Activated naive CD8-positive, alpha-beta T cell treated with anti-CD3 and anti-CD28 coated beads, Interleukin-2, amount 10 ng/mL, durations not matched to agents 7 days and 5 days (primary cell): ENCODE results near the gene NSD2. TPM values are rescaled to one million over a fixed set of nuclear protein-coding genes. Genes with fewer than 3 reads are reported as not detected.
"Not testable (repeated sequence)": the region's sequence is repeated elsewhere in the genome, so short reads cannot be mapped to it uniquely, and the experiment has no call there.

ENCODE experiments used
- ATAC-seq: fragments of 150-1000 bp; cut with Tn5 transposase; one replicate; pipeline ENCODE4 v1.10.0; 2021; ENCODE audit warnings: low read depth, moderate library complexity
- POLR2A ChIA-PET: fragments of 350-600 bp; sonication (Branson Sonifier 250); formaldehyde crosslinking; loops from one replicate; lab custom pipeline; 2021; ENCODE audit warnings: antibody characterized with exemption; lab: Charles Lee
- DNase-seq: peaks from one replicate; pipeline ENCODE4 v3.0.0; 2021
- H3K27ac Mint-ChIP-seq: one replicate; pipeline ENCODE4 v1.8.0; 2022; ENCODE audit warnings: mild to moderate bottlenecking, mixed read lengths
- H3K27me3 Mint-ChIP-seq: one replicate; pipeline ENCODE4 v1.8.0; 2022; ENCODE audit warnings: mild to moderate bottlenecking, moderate library complexity, mixed read lengths
- H3K36me3 Mint-ChIP-seq: one replicate; pipeline ENCODE4 v1.8.0; 2021; ENCODE audit warnings: mild to moderate bottlenecking, mixed read lengths
- H3K4me1 Mint-ChIP-seq: one replicate; pipeline ENCODE4 v1.8.0; 2021; ENCODE audit warnings: mixed read lengths
- H3K4me3 Mint-ChIP-seq: one replicate; pipeline ENCODE4 v1.8.0; 2022; ENCODE audit warnings: mild to moderate bottlenecking, moderate library complexity, mixed read lengths
- H3K9me3 Mint-ChIP-seq: one replicate; pipeline ENCODE4 v1.8.0; 2021; ENCODE audit warnings: mixed read lengths
- total RNA-seq, 2 experiments: library from RNA; stranded (reverse); gene quantifications; one replicate each; pipeline ENCODE4 v1.2.3, GENCODE V29; 2021

NSD2 gene
- total RNA-seq, 2 experiments from 2014 or later = 218 to 231 TPM

GRCh38 chr4:1986578-1987210 is 115.5 kb downstream of the NSD2 start:
- POLR2A ChIA-PET = no interaction called here

GRCh38 chr4:1987296-1987695 is 116.1 kb downstream of the NSD2 start:
- DNase-seq = no peak
- no peaks in the 10 kb centered on the region for H3K9me3 Mint-ChIP-seq
- no peaks in the 10 kb centered on the region for H3K4me1 Mint-ChIP-seq
- H3K27me3 Mint-ChIP-seq = no peaks in the 10 kb centered on the region
- H3K36me3 Mint-ChIP-seq = peaks cover 3% of the 10 kb centered on the region
- no peak for ATAC-seq
- H3K4me3 Mint-ChIP-seq = no peak overlapping the region
- no peak overlapping the region for H3K27ac Mint-ChIP-seq
- POLR2A ChIA-PET = no interaction called here

More at GRCh38 chr4:1986578-1987210, 115.5 kb downstream of the NSD2 start:
- DNase-seq (no peak), ATAC-seq (no peak)
- Mint-ChIP-seq H3K4me3 (no peak overlapping the region), H3K4me1 (no peaks in the 10 kb centered on the region), H3K27ac (no peak overlapping the region), H3K27me3 (no peaks in the 10 kb centered on the region), H3K36me3 (peaks cover 4% of the 10 kb centered on the region), H3K9me3 (no peaks in the 10 kb centered on the region)

GRCh38 chr4:1987721-1988326 is 116.6 kb downstream of the NSD2 start:
- no peaks in the 10 kb centered on the region for H3K36me3 Mint-ChIP-seq

GRCh38 chr4:1988327-1988724 is 117.1 kb downstream of the NSD2 start:
- H3K27ac Mint-ChIP-seq = no peak overlapping the region
- no peak overlapping the region for H3K4me3 Mint-ChIP-seq
- ATAC-seq = no peak

More at GRCh38 chr4:1987721-1988326, 116.6 kb downstream of the NSD2 start:
- DNase-seq (no peak), ATAC-seq (no peak)
- no peaks in the 10 kb centered on the region for H3K27me3 Mint-ChIP-seq
- POLR2A ChIA-PET = no interaction called here
- H3K4me3 Mint-ChIP-seq = no peak overlapping the region
- H3K27ac Mint-ChIP-seq = no peak overlapping the region
- no peaks in the 10 kb centered on the region for H3K4me1 Mint-ChIP-seq
- no peaks in the 10 kb centered on the region for H3K9me3 Mint-ChIP-seq

DNA sequence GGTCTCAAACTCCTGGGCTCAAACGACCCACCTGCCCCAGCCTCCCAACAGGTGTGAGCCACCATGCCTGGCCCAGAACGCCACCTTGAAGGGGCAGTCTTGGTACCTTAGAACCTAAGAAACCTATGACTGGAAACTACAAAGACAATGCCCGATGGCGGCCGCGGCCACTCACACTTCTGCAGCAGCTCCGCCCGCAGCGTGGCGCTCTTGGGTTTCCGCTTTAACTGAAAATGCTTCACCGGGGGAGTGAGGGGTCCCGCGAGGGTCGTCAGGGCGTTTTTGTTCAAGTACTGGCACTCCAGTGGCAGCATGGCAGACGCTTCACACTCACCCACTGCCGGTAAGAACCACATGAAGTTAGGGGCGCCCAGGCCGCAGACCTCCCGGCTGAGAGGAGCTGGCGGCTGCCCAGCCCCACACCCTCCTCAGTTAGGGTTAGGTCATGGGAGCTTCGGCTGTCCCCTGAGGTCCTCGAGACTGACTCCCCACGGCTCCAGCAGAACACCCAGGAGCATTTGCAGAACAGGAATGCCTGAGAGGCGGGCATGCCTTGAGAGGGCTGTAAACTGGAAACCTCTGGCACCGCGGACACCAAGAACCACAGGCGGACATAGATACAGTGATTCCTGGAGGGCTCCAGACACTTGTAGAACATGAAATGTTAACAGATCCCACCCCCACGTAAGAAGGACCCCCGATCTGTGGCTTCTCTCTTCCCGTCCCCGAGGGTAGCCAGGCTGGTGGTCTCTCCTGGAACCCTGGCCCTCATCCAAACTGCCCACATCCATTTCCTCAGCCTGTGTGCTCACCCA is 118.5 kb downstream of the NSD2 start:
- POLR2A ChIA-PET = no interaction called here
- H3K27me3 Mint-ChIP-seq = no peaks in the 10 kb centered on the region
- no peaks in the 10 kb centered on the region for H3K4me1 Mint-ChIP-seq
- no peak overlapping the region for H3K27ac Mint-ChIP-seq
- no peak for DNase-seq
- H3K36me3 Mint-ChIP-seq = no peaks in the 10 kb centered on the region
- H3K4me3 Mint-ChIP-seq = no peak overlapping the region
- ATAC-seq = no peak
- no peaks in the 10 kb centered on the region for H3K9me3 Mint-ChIP-seq

More at GRCh38 chr4:1988327-1988724, 117.1 kb downstream of the NSD2 start:
- Mint-ChIP-seq H3K36me3 (no peaks in the 10 kb centered on the region), H3K27me3 (no peaks in the 10 kb centered on the region), H3K4me1 (no peaks in the 10 kb centered on the region), H3K9me3 (no peaks in the 10 kb centered on the region)
- no peak for DNase-seq
- POLR2A ChIA-PET = no interaction called here

- POLR2A ChIA-PET = no interaction called here
- ATAC-seq = no peak
- H3K27me3 Mint-ChIP-seq = no peaks in the 10 kb centered on the region
- no peak overlapping the region for H3K27ac Mint-ChIP-seq
- no peaks in the 10 kb centered on the region for H3K4me1 Mint-ChIP-seq
- DNase-seq = no peak
- H3K36me3 Mint-ChIP-seq = peaks cover 2% of the 10 kb centered on the region
- H3K9me3 Mint-ChIP-seq = no peaks in the 10 kb centered on the region
- H3K4me3 Mint-ChIP-seq = no peak overlapping the region
Observed at GRCh38 chr4:1990348-1990645, 119.1 kb downstream of the NSD2 start.

DNA sequence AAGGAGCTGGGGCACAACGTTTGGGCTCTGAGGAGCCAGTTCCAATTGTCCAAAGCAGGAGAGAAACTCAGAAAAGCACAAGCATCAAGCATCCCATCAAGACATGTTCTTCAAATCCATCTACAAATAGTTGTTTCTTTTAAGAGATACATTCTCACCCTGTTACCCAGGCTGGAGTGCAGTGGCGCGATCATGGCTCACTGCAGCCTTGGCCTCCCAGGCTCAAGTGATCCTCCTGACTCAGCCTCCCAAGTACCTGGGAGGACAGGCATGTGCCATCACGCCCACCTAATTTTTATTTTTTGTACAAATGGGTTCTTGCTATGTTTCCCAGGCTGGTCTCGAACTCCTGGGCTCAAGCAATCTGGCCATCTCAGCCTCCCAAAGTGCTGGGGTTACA is 119.5 kb downstream of the NSD2 start:
- H3K4me1 Mint-ChIP-seq = no peaks in the 10 kb centered on the region
- POLR2A ChIA-PET = no interaction called here
- H3K27me3 Mint-ChIP-seq = no peaks in the 10 kb centered on the region
- DNase-seq (no peak), ATAC-seq (no peak)
- no peaks in the 10 kb centered on the region for H3K9me3 Mint-ChIP-seq
- no peak overlapping the region for H3K27ac Mint-ChIP-seq
- peaks cover 4% of the 10 kb centered on the region for H3K36me3 Mint-ChIP-seq
- no peak overlapping the region for H3K4me3 Mint-ChIP-seq

DNA sequence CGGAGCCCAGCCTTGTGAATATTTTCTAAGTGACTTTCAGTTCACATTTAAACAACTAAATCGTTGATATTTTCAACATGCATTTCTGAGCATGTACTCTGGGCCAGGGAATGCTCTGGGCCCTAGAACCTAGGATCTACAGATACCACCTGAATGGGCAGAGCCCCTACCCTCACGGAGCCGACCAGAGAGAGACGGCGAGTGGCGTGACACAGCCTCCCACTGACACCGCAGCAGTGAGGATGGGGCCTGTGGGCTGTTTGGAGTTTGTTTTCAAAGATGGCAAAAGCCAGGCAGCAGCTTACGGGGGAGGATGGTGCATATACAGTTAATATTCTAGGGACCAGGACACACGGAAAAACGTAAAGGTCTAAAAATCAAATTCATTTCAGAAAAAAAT is 119.9 kb downstream of the NSD2 start:
- Mint-ChIP-seq H3K9me3 (peaks cover 3% of the 10 kb centered on the region), H3K27me3 (no peaks in the 10 kb centered on the region), H3K36me3 (peaks cover 8% of the 10 kb centered on the region), H3K4me3 (no peak overlapping the region), H3K4me1 (no peaks in the 10 kb centered on the region), H3K27ac (no peak overlapping the region)
- no peak for ATAC-seq
- DNase-seq = no peak
- POLR2A ChIA-PET = no interaction called here

- DNase-seq = no peak
- no peak overlapping the region for H3K4me3 Mint-ChIP-seq
- H3K36me3 Mint-ChIP-seq = peaks cover 15% of the 10 kb centered on the region
- no peaks in the 10 kb centered on the region for H3K4me1 Mint-ChIP-seq
- no peak overlapping the region for H3K27ac Mint-ChIP-seq
- ATAC-seq = no peak
- no peaks in the 10 kb centered on the region for H3K27me3 Mint-ChIP-seq
- H3K9me3 Mint-ChIP-seq = peaks cover 6% of the 10 kb centered on the region
- POLR2A ChIA-PET = no interaction called here
Observed at GRCh38 chr4:1991596-1992434, 120.6 kb downstream of the NSD2 start.

GRCh38 chr4:1992468-1993168 is 121.4 kb downstream of the NSD2 start:
- ATAC-seq = no peak
- Mint-ChIP-seq H3K27me3 (no peaks in the 10 kb centered on the region), H3K27ac (no peak overlapping the region), H3K4me3 (no peak overlapping the region), H3K36me3 (peaks cover 22% of the 10 kb centered on the region), H3K9me3 (peaks cover 8% of the 10 kb centered on the region), H3K4me1 (no peaks in the 10 kb centered on the region)
- no peak for DNase-seq
- POLR2A ChIA-PET = no interaction called here

DNA sequence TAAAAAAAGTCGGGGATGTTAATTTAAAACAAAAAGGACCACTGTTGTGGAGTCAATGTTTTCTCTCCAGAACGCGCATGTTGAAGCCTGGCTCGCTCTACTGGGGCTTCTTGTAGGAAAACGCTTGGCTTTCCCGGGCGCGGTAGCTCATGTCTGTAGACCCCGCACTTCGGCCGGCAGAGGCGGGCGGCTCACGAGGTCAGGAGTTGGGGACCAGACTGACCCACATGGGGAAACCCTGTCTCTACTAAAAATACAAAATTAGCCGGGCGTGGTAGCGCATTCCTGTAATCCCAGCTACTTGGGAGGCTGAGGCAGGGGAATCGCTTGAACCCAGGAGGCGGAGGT is 122.0 kb downstream of the NSD2 start:
- no peaks in the 10 kb centered on the region for H3K4me1 Mint-ChIP-seq
- H3K9me3 Mint-ChIP-seq = peaks cover 11% of the 10 kb centered on the region
- ATAC-seq (no peak), DNase-seq (no peak)
- peaks cover 27% of the 10 kb centered on the region for H3K36me3 Mint-ChIP-seq
- no peak overlapping the region for H3K4me3 Mint-ChIP-seq
- no peak overlapping the region for H3K27ac Mint-ChIP-seq
- POLR2A ChIA-PET = no interaction called here
- H3K27me3 Mint-ChIP-seq = no peaks in the 10 kb centered on the region

DNA sequence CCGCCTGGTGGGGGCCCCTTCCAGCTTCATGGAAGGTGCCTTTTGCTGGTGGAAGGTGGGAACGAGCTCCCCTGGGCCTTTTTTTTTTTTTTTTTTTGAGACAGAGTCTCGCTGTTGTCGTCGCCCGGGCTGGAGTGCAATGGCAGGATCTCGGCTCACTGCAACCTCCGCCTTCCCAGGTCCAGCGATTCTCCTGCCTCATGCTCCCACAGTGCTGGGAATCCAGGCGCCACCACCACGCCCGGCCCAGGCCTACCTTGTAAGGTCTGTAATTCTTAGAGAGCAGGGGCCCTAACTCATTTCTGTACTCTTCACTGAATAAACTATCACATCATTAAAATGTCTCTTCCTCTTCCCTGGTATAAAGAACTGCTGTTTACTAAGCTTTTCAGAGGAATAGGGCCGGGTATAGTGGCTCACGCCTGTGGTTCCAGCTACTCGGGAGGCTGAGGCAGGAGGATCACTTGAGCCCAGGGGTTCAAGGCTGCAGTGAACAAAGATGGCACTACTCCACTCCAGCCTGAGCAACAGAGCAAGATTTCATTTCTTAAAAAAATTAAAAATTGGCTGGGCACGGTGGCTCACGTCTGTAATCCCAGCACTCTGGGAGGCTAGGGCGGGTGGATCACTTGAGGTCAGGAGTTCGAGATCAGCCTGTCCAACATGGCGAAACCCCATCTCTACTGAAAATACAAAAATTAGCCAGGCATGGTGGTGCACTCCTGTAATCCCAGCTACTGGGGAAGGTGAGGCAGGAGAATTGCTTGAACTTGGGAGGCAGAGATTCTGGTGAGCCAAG is 122.7 kb downstream of the NSD2 start:
- H3K36me3 Mint-ChIP-seq = peaks cover 35% of the 10 kb centered on the region
- H3K27me3 Mint-ChIP-seq, H3K4me1 Mint-ChIP-seq, H3K27ac Mint-ChIP-seq, DNase-seq, ATAC-seq, H3K4me3 Mint-ChIP-seq, POLR2A ChIA-PET: not testable (repeated sequence)
- peaks cover 11% of the 10 kb centered on the region for H3K9me3 Mint-ChIP-seq
